ENCODE results near the gene SVIL.

The SVIL gene

GRCh38 chr10:29642990-29643389 is 8.2 kb upstream of the SVIL start:
- Histone ChIP-seq H3K27me3 (no peaks in the 10 kb centered on the region), H3K36me3 (peaks cover 4% of the 10 kb centered on the region), H3K9me3 (no peaks in the 10 kb centered on the region), H3K4me1 (peaks cover 23% of the 10 kb centered on the region), H3K4me3 (ENCODE audit: low read depth, low read length) (no peak overlapping the region)
- no peak for DNase-seq
- TF ChIP-seq, protein P1, sequence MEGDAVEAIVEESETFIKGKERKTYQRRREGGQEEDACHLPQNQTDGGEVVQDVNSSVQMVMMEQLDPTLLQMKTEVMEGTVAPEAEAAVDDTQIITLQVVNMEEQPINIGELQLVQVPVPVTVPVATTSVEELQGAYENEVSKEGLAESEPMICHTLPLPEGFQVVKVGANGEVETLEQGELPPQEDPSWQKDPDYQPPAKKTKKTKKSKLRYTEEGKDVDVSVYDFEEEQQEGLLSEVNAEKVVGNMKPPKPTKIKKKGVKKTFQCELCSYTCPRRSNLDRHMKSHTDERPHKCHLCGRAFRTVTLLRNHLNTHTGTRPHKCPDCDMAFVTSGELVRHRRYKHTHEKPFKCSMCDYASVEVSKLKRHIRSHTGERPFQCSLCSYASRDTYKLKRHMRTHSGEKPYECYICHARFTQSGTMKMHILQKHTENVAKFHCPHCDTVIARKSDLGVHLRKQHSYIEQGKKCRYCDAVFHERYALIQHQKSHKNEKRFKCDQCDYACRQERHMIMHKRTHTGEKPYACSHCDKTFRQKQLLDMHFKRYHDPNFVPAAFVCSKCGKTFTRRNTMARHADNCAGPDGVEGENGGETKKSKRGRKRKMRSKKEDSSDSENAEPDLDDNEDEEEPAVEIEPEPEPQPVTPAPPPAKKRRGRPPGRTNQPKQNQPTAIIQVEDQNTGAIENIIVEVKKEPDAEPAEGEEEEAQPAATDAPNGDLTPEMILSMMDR (IDR thresholded peaks at IDR 0.05; ENCODE audit: low read depth, low read length), result no peak

DNA sequence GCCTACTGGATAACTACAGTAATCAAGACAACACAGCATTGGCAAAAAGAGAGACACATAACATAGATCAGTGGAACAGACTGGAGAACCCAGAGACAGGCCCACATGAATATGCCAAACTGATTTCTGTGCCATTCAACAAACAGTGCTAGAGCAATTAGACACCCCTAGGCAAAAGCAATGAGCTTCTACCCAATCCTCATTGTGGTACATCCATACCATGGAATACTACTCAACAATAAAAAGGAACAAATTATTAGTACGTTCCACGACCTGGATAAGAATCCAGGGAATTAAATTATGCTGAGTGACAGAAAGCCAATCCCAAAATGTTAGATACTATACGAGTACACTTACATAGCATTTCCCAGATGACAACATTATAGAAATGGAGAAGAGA is 2.8 kb upstream of the SVIL start:
- H3K4me1 ChIP-seq, result peaks cover 14% of the 10 kb centered on the region
- H3K9me3 ChIP-seq, result no peaks in the 10 kb centered on the region
- DNase-seq, result no peak
- peaks cover 3% of the 10 kb centered on the region; the same call in 1 of the 2 replicates for H3K36me3 ChIP-seq
- H3K27me3 ChIP-seq, result no peaks in the 10 kb centered on the region
- TF ChIP-seq, protein P1 (IDR thresholded peaks at IDR 0.05; ENCODE audit: low read depth, low read length), result no peak
- no peak overlapping the region for H3K4me3 ChIP-seq (ENCODE audit: low read depth, low read length)

DNA sequence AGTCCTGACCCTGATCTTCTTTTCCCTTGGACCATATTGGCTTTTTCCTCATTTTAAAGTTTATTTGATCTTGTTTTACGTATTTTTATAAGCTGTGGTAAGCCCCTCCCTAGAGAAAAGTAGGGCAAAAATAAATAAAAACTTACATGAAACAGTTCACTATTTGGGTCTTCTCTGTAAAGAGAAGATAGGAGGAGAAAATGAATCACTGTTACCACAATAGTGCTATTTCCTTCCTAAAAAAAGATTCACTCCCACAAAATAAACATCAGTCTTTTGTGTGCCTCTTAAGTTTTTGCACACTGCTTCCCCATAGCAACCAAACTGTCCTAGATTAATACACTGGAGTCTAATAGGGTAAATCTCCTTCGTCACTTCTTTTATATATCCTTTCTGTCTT is 1.4 kb upstream of the SVIL start:
- H3K36me3 ChIP-seq, result peaks cover 3% of the 10 kb centered on the region; the same call in 1 of the 2 replicates
- DNase-seq, result no peak
- H3K4me1 ChIP-seq, result peaks cover 14% of the 10 kb centered on the region
- TF ChIP-seq, protein P1 (IDR thresholded peaks at IDR 0.05; ENCODE audit: low read depth, low read length), result no peak
- no peaks in the 10 kb centered on the region for H3K27me3 ChIP-seq
- H3K9me3 ChIP-seq, result no peaks in the 10 kb centered on the region
- no peak overlapping the region for H3K4me3 ChIP-seq (ENCODE audit: low read depth, low read length)

- TF ChIP-seq, protein P1 (IDR thresholded peaks at IDR 0.05; ENCODE audit: low read depth, low read length), result no peak
- Histone ChIP-seq H3K36me3 (peaks cover 3% of the 10 kb centered on the region; the same call in 1 of the 2 replicates), H3K27me3 (no peaks in the 10 kb centered on the region), H3K9me3 (no peaks in the 10 kb centered on the region), H3K4me1 (peaks cover 14% of the 10 kb centered on the region), H3K4me3 (ENCODE audit: low read depth, low read length) (no peak overlapping the region)
- no peak for DNase-seq
Observed at GRCh38 chr10:29635711-29636144, 957 bp upstream of the SVIL start.

DNA sequence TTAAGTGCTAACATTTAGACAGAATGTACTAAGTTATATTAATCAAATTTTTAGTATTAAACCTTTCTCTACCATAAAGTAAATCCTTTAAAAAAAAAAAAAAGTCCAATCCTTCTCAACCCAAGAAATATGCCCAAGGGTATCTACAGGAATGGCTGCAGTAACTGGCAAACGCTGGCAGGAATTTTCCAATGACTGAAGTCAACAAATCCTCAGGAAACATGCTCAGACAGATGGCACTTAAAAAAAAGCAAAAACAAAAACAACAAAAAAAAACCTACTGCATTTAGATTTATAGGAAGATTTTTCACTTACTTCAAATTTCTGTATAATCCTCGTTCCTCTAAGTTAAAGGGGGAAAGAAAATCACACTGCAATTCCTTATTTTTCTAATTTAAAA is 666 bp downstream of the SVIL start:
- no peak for DNase-seq
- TF ChIP-seq, protein P1 (IDR thresholded peaks at IDR 0.05; ENCODE audit: low read depth, low read length), result no peak
- no peaks in the 10 kb centered on the region for H3K27me3 ChIP-seq
- H3K36me3 ChIP-seq, result peaks cover 3% of the 10 kb centered on the region; the same call in 1 of the 2 replicates
- H3K4me3 ChIP-seq (ENCODE audit: low read depth, low read length), result no peak overlapping the region
- H3K9me3 ChIP-seq, result no peaks in the 10 kb centered on the region
- H3K4me1 ChIP-seq, result peaks cover 14% of the 10 kb centered on the region

DNA sequence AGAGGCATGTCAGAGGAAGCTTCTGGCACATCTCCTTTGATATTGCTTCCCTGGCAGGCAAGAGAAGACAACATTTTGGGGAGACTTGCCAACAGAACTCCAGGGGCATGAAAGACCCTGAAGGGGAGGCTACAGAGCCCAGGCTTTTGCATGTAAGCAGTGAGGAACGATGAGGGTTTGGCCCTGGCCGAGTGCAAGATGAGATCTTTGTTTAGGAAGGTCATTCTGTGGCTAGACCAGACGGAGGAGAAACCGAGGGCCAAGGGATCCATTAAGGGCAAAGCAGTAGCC is 3.8 kb downstream of the SVIL start:
- Histone ChIP-seq H3K27me3 (no peaks in the 10 kb centered on the region), H3K9me3 (no peaks in the 10 kb centered on the region), H3K4me1 (peaks cover 14% of the 10 kb centered on the region), H3K4me3 (ENCODE audit: low read depth, low read length) (no peak overlapping the region), H3K36me3 (no peaks in the 10 kb centered on the region)
- TF ChIP-seq, protein P1 (IDR thresholded peaks at IDR 0.05; ENCODE audit: low read depth, low read length), result no peak
- no peak for DNase-seq
